AG10803 (cell line): Measurements from ENCODE around the gene NUP93.
A peak's percentile ranks its signal among the peaks of the same experiment; 100 is the strongest.

Source experiments
- DNase-seq: peaks from one replicate; pipeline ENCODE4 v3.0.0; 2010; ENCODE audit warnings: low read depth
- H3K4me3 ChIP-seq: 2 replicates; pipeline ENCODE4 v1.5.1; 2011; ENCODE audit warnings: mild to moderate bottlenecking, low read length, control low read depth
- TF ChIP-seq, protein P1 (sequence below): conservative IDR thresholded peaks from 2 replicates; pipeline ENCODE4 v1.5.1; 2011; ENCODE audit warnings: mild to moderate bottlenecking, low read length, control low read depth, inconsistent platforms

Gene NUP93

DNA sequence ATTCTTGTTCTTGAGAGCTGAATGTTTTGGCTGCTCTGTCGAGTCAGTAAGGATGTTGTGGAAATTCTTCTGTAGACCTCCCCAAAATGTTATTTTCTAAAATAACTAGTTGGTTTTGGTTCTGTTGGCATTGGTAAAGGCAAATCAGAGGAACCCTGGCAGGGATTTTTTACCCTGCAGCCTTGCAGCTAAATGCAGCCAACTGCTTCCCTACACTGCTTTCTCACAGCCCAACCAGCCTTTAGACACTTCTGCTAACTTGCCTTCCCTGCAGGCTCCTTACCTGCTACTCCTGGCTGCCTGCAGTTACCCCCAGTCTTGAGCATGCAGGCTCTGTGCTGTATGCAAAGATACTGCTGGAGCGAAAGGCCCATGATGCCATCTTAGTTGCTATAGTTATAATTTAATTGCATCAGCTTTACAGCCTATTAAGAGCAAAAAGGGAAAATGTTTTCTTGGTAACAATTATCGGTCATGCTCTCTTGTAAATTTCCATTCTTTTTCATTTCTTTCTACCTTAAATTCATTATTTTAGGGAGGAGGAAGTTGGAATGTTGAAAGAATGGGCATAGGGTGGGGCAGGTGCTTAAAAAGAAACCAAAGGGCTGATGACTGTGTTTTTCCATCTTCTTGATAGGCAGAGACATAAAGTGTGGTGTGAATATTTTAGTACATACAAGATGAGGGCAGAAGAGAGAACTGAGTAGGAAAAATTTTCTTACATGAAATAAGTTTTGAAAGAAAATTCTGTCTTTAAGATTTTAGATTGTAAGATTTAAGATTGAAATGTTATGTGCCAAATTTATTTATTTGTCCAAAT is 20.0 kb downstream of the NUP93 start:
- H3K4me3 ChIP-seq = no peak overlapping the region
- no peak for DNase-seq
- TF ChIP-seq, protein P1, sequence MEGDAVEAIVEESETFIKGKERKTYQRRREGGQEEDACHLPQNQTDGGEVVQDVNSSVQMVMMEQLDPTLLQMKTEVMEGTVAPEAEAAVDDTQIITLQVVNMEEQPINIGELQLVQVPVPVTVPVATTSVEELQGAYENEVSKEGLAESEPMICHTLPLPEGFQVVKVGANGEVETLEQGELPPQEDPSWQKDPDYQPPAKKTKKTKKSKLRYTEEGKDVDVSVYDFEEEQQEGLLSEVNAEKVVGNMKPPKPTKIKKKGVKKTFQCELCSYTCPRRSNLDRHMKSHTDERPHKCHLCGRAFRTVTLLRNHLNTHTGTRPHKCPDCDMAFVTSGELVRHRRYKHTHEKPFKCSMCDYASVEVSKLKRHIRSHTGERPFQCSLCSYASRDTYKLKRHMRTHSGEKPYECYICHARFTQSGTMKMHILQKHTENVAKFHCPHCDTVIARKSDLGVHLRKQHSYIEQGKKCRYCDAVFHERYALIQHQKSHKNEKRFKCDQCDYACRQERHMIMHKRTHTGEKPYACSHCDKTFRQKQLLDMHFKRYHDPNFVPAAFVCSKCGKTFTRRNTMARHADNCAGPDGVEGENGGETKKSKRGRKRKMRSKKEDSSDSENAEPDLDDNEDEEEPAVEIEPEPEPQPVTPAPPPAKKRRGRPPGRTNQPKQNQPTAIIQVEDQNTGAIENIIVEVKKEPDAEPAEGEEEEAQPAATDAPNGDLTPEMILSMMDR = no peak

DNA sequence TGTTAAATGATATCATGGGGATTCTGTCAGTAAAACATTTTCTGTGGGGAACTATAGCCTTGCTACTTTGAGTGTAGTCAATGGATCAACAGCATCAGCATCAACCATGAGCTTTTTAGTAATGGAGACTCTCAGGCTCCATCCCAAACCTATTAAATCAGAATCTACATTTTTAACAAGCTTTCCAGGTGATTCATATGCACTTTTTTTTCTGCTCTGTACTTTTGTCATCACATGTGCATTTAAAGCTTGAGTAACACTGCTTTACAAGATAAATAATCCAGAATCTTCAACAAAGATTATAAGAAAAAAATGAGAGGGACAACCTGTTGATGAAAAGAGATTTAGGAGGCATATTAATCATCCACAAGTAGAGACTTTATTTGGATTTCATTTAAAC is 23.5 kb downstream of the NUP93 start:
- TF ChIP-seq, protein P1 = no peak
- DNase-seq = peak; percentile 56
- H3K4me3 ChIP-seq = no peak overlapping the region

DNA sequence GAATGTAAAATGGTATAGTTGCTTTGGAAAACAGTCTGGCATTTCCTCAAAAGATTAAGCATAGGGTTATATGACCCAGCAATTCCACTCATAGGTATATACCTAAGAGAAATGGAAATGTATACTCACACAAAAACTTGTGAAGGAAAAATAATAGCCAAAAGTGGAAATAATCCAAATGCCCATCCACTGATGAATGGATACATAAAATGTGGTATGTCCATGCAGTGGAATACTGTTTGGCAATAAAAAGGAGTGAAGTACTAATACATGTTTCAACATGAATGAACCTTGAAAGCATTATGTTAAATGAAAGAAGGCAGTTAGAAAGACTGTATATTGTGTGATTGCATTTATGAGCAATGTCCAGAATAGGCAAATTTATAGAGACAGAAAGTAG is 25.1 kb downstream of the NUP93 start:
- DNase-seq = no peak
- TF ChIP-seq, protein P1 = no peak
- no peak overlapping the region for H3K4me3 ChIP-seq

DNA sequence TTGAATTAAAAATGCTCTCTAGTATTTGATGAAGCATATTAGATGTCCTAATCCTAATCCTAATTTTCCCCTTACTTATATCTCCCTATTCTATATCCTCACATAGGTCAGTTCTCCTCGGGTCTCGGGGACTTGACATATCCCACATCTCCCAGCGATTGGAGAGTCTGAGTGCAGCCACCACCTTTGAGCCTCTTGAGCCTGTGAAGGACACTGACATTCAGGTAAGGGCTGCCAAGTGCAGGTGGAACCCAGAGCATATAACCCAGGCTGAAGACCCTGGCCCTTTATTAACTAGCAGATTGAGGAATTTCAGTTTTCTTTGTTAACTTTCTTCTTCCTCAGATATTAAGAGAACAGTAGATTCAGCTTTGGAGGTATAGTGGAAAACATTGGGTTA is 28.5 kb downstream of the NUP93 start:
- H3K4me3 ChIP-seq = no peak overlapping the region
- DNase-seq = no peak
- TF ChIP-seq, protein P1 = no peak

DNA sequence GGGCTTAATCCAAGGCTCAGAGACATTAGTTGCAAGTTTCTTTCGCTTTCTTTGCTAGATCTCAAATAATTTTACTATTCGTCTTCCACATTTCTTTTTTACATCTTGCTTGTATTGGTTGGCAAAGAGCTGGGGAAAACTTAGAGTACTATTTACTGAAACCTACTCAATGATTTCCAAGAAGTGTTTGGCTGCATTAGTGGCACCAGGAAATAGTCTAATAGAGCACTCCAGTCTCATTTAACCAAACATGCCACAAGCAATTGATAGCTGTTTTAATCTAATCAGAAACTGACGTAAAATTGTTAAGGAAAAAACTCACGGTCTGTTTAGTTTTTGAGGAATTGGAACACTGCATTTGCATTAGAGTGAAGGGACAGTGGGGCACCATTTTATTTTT is 29.0 kb downstream of the NUP93 start:
- no peak for DNase-seq
- no peak overlapping the region for H3K4me3 ChIP-seq
- TF ChIP-seq, protein P1 = no peak

DNA sequence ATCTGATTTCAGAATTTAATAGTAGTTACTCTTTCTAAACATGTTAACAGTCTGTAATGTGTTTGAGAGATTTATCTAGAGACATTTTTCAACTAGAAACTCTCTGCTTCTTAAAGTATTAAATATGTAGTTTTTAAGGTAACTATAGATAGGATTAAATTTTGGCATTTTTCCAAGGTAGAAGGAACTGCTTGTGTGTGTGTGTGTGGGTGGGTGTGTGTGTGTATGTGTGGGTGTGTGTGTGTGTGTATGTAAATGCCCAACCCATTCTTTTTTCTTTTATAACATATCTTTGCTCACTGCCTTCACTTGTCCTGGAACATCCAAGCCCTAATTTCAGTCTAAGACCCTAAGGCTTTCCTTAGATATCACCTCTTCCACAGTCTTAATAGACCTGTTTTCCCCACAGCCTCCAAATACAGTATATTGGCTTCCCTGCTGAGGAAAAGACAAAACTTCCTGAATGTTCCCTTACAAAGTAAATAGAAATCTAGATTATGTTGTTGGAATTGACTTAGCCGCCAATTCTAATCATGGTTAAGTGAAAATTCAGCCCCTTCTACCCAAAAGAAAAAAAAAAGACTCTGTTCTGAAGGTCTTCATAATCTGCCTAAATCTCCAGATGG is 33.5 kb downstream of the NUP93 start:
- no peak overlapping the region for H3K4me3 ChIP-seq
- DNase-seq = no peak
- TF ChIP-seq, protein P1 = no peak

DNA sequence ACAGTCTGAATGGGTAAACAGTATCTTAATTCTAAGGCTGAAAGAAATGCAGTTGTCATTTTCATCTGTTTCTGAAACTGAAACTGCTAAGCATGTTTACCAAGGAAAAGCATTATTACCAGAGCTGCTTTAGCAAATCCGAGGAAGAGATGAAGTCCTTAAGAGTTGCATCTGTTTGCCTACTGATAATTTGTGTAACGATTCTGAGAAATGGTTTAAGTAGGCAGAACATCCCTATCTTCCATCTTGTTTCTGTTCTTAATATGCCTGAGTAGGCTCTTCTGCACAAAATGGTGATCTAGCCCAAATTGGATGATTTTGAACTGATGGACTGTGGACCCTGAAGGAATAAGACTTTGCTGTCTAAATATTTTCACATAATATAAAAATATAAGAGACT is 34.9 kb downstream of the NUP93 start:
- DNase-seq = no peak
- TF ChIP-seq, protein P1 = no peak
- no peak overlapping the region for H3K4me3 ChIP-seq
